HG03378 (cell line): ENCODE measurements around the gene MLPH.

Experiments
- ATAC-seq: cut with Tn5 transposase; IDR thresholded peaks from one replicate; pipeline ENCODE4 v1.9.1; 2021; ENCODE audit warnings: mild to moderate bottlenecking, moderate library complexity; ENCODE audit not compliant: unreplicated experiment

The MLPH gene

GRCh38 chr2:237599465-237600110 is 112.5 kb downstream of the MLPH start:
- no peak for ATAC-seq

GRCh38 chr2:237600205-237600846 is 113.3 kb downstream of the MLPH start:
- ATAC-seq = no peak

GRCh38 chr2:237601453-237602116 is 114.5 kb downstream of the MLPH start:
- no peak for ATAC-seq

GRCh38 chr2:237602409-237602808 is 115.4 kb downstream of the MLPH start:
- ATAC-seq = no peak

GRCh38 chr2:237603049-237603717 is 116.1 kb downstream of the MLPH start:
- no peak for ATAC-seq

- no peak for ATAC-seq
These were observed 116.8 kb downstream of the MLPH start for GRCh38 chr2:237603718-237604362.

- ATAC-seq = no peak
These were observed 117.3 kb downstream of the MLPH start for GRCh38 chr2:237604391-237604790.
